Ascending aorta (tissue), 2 donors: ENCODE measurements around the gene RCHY1. TPM values are rescaled to one million over a fixed set of nuclear protein-coding genes. Genes with fewer than 3 reads are reported as not detected.

Experiments
- DNase-seq, 2 donors: peaks; one replicate each; pipeline ENCODE4 v3.0.0-alpha.2; 2019; ENCODE audit warnings: low spot score in 2 of 2
- H3K27ac ChIP-seq, 2 donors: fragments of 200-600 bp; sonication (generic); one replicate each; pipeline ENCODE4 v1.5.1; 2016 to 2017; ENCODE audit warnings: mild to moderate bottlenecking in 1 of 2
- H3K27me3 ChIP-seq: fragments of 200-600 bp; sonication (generic); one replicate; pipeline ENCODE4 v1.5.1; 2017
- H3K36me3 ChIP-seq, 2 donors: fragments of 200-600 bp; sonication (generic); one replicate each; pipeline ENCODE4 v1.5.1; 2016
- H3K4me1 ChIP-seq, 2 donors: fragments of 200-600 bp; sonication (generic); one replicate each; pipeline ENCODE4 v1.5.1; 2016 to 2017; ENCODE audit warnings: mild to moderate bottlenecking in 1 of 2
- H3K4me3 ChIP-seq, 2 donors: fragments of 200-600 bp; sonication (generic); one replicate each; pipeline ENCODE4 v1.5.1; 2016 to 2017; ENCODE audit warnings: mild to moderate bottlenecking in 1 of 2
- H3K9me3 ChIP-seq, 2 donors: fragments of 200-600 bp; sonication (generic); one replicate each; pipeline ENCODE4 v1.5.1; 2016
- intact Hi-C: fragments of 100-400 bp; cut with DNase I; formaldehyde crosslinking; loops from one replicate; pipeline ENCODE4 v1.15.1; 2023
- total RNA-seq: library from RNA; depleted of rRNA; stranded (reverse); fragments of >200 nt; gene quantifications from one replicate; pipeline ENCODE4 v1.1.0, GENCODE V29; 2016
- TF ChIP-seq, protein P1 (sequence below), 3 experiments: fragments of 200-600 bp in 2 of 3; fragments of 450-650 bp in 1 of 3; sonication (generic) in 2 of 3; IDR thresholded peaks; one replicate each; pipeline ENCODE4 v1.5.1; 2016 to 2019; ENCODE audit warnings: antibody characterized with exemption in 3 of 3, mild to moderate bottlenecking in 1 of 3, moderate library complexity in 1 of 3

RCHY1 gene
- total RNA-seq, 1 donor from 2014 or later, result 16.2 TPM

DNA sequence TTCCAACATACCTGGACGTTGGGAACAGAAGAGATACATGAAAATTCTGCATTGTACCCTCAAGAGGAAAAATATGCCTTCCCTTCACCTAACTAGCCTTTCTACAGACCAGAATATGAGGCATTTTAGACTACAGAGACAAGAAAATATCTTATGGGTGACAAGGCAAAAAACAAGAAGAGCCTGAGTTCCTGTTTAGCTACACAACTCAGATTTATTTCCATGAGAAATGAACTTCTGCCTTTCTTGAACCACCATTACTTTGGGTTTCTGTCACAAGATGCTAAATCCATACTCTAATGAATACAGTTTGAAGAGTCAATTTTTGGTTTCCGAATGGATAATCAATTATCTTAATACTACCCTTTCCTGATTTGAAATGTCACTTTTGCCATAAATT, 18.7 kb downstream of the RCHY1 start:
- no peaks in the 10 kb centered on the region for H3K27me3 ChIP-seq
- H3K9me3 ChIP-seq, result no peaks in the 10 kb centered on the region
- peak overlapping the region in 1 of 2 donors; percentile 32 for H3K27ac ChIP-seq
- intact Hi-C loops, result loop anchor here (2.0 to 5.0 kb wide), 2 partner anchors 19 to 1333 kb away; partner anchors contain the start of genes RCHY1 and THAP6
- DNase-seq, result no peak
- H3K4me3 ChIP-seq, result no peak overlapping the region
- H3K36me3 ChIP-seq, result peaks cover 18 to 25% of the 10 kb centered on the region in 2 donors
- H3K4me1 ChIP-seq, result no peaks in the 10 kb centered on the region
- TF ChIP-seq, protein P1, sequence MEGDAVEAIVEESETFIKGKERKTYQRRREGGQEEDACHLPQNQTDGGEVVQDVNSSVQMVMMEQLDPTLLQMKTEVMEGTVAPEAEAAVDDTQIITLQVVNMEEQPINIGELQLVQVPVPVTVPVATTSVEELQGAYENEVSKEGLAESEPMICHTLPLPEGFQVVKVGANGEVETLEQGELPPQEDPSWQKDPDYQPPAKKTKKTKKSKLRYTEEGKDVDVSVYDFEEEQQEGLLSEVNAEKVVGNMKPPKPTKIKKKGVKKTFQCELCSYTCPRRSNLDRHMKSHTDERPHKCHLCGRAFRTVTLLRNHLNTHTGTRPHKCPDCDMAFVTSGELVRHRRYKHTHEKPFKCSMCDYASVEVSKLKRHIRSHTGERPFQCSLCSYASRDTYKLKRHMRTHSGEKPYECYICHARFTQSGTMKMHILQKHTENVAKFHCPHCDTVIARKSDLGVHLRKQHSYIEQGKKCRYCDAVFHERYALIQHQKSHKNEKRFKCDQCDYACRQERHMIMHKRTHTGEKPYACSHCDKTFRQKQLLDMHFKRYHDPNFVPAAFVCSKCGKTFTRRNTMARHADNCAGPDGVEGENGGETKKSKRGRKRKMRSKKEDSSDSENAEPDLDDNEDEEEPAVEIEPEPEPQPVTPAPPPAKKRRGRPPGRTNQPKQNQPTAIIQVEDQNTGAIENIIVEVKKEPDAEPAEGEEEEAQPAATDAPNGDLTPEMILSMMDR (IDR thresholded peaks at IDR 0.05), result no peak

DNA sequence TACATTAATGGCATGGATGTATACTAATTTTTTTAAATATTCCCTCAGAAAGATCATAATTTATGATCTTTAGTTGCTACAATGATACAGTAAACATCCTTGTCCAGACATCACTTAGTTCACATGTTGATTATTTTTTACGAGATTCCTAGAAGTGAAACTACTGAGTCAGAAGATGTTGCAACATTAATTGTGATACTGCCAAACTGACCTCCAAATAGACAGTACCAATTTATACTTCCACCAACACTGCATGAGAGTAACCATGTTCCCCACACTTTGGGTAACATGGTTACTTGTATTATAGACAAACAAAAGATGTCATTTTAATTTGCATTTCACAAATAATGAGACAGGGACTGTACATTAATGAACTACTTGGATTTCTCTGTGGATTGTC, 19.6 kb downstream of the RCHY1 start:
- Histone ChIP-seq H3K27ac (peak overlapping the region in 1 of 2 donors; percentile 26), H3K4me1 (no peaks in the 10 kb centered on the region), H3K27me3 (no peaks in the 10 kb centered on the region), H3K4me3 (no peak overlapping the region), H3K36me3 (peaks cover 20 to 25% of the 10 kb centered on the region in 2 donors), H3K9me3 (no peaks in the 10 kb centered on the region)
- TF ChIP-seq, protein P1 (IDR thresholded peaks at IDR 0.05), result no peak
- intact Hi-C loops, result loop anchor here (2.0 to 5.0 kb wide), 2 partner anchors 20 to 562 kb away; partner anchors contain the start of genes PARM1, RCHY1 and THAP6
- DNase-seq, result no peak

DNA sequence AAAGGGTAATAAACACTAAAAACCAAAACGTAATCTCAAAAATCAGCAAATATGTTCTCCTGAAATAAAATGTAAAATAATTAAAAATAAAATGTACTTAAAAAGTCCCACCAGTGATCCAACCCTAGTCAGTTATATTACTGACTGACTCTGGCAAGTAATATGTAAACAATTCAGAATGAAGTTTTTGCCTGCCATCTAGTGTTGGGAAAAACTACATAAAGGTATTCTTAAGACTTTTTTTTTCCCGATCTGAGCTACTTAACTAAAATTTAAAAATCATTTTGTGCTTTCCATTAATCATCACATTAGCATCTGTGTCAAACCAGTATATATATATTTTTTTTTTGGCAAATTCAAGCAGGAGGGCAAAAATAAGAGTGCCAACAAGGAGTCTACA, 24.0 kb downstream of the RCHY1 start:
- TF ChIP-seq, protein P1 (IDR thresholded peaks at IDR 0.05), result peak in 1 of 3 experiments; percentile 52
- DNase-seq, result no peak
- intact Hi-C loops, result loop anchor here (5.0 kb wide), 1 partner anchor 558 kb away; the partner anchor contains the start of gene PARM1
- H3K27me3 ChIP-seq, result no peaks in the 10 kb centered on the region
- H3K4me1 ChIP-seq, result no peaks in the 10 kb centered on the region
- H3K9me3 ChIP-seq, result no peaks in the 10 kb centered on the region
- no peak overlapping the region for H3K4me3 ChIP-seq
- peaks cover 30 to 35% of the 10 kb centered on the region in 2 donors for H3K36me3 ChIP-seq
- peak overlapping the region in 1 of 2 donors; percentile 19 for H3K27ac ChIP-seq

DNA sequence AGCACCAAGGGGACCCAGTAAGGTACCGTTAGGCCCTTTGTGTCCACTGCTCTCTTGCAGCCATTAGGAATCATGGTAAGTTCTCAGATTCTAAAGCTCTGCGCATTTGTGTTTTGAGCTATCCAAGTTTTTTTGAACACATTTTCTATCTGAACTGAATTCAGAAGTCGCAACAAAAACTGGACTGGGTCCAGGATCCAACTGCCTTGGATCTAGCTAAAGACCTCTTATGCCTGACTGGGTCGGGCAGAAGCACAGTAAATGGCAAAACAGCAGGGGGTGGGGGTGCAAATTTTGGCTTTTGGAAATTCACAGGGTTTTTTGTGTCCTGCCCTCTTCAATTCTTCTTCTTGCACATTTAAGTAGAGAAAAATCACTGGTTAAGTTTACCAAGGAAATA, 30.0 kb downstream of the RCHY1 start:
- Histone ChIP-seq H3K27ac (no peak overlapping the region), H3K4me1 (no peaks in the 10 kb centered on the region), H3K4me3 (no peak overlapping the region), H3K9me3 (no peaks in the 10 kb centered on the region), H3K36me3 (peaks cover 29 to 41% of the 10 kb centered on the region in 2 donors), H3K27me3 (no peaks in the 10 kb centered on the region)
- TF ChIP-seq, protein P1 (IDR thresholded peaks at IDR 0.05), result no peak
- DNase-seq, result no peak
- intact Hi-C loops, result no loop called here

DNA sequence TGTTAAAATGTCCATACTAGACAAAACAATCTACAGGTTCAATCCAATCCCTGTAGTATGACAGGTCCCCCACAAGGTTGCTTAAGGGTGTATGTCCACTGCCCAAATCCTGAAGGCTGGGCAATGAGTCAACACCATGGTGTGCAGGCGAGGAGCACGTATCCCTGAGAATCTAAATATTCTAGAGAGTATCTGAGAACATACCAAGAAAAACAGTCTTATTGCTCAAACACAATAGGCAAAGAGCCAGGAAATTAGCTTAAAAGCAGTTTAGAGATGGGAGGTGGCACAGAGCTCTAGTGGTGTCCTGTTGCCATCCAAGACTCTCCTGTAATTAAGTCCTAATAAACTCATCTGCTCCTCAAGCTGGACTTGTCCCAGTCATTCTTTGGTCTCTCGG, 37.0 kb downstream of the RCHY1 start:
- H3K36me3 ChIP-seq, result peaks cover 17 to 25% of the 10 kb centered on the region in 2 donors
- intact Hi-C loops, result no loop called here
- TF ChIP-seq, protein P1 (IDR thresholded peaks at IDR 0.05), result no peak
- no peak for DNase-seq
- no peaks in the 10 kb centered on the region for H3K27me3 ChIP-seq
- no peak overlapping the region for H3K27ac ChIP-seq
- no peaks in the 10 kb centered on the region for H3K4me1 ChIP-seq
- no peak overlapping the region for H3K4me3 ChIP-seq
- H3K9me3 ChIP-seq, result no peaks in the 10 kb centered on the region

DNA sequence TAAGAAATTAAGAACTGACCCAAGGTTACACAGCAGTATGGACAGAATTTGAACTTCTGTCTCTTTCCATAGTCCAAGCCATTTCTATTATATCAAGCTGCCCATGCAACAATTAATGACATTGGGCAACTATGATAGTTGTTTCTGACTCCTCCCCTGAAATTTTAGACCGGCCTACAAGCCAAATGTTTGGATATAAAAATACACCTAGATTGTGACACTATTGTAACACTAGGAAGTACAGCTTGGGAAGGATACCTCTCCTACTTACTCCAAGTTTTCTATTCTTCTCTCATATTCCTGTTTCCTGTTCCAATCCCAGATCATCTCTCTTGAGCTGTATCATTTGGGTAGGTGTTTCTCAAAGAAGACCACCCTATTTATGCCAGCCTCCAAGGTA, 43.5 kb downstream of the RCHY1 start:
- Histone ChIP-seq H3K36me3 (peaks cover 0 to 7% of the 10 kb centered on the region in 2 donors), H3K27ac (no peak overlapping the region), H3K4me1 (no peaks in the 10 kb centered on the region), H3K4me3 (no peak overlapping the region), H3K27me3 (no peaks in the 10 kb centered on the region), H3K9me3 (no peaks in the 10 kb centered on the region)
- intact Hi-C loops, result no loop called here
- TF ChIP-seq, protein P1 (IDR thresholded peaks at IDR 0.05), result no peak
- DNase-seq, result no peak
